WTC11 (cell line): Measurements from ENCODE around the gene TNFRSF6B.

Experiments used
- CREB1 ChIP-seq: sonication (generic); formaldehyde crosslinking; IDR thresholded peaks from 2 replicates; pipeline ENCODE4 v1.8.0; 2023; ENCODE audit warnings: mild to moderate bottlenecking, missing genetic modification reagents
- CTCF ChIP-seq: fragments of 200-600 bp; IDR thresholded peaks from 2 replicates; pipeline ENCODE4 v1.8.0; 2022; ENCODE audit warnings: antibody characterized with exemption
- ERG ChIP-seq: fragments of 250-450 bp; sonication (Bioruptor Pico); IDR thresholded peaks from 2 replicates; pipeline ENCODE4 v1.8.0; 2021; ENCODE audit warnings: mild to moderate bottlenecking
- ETV6 ChIP-seq: sonication (generic); formaldehyde crosslinking; IDR thresholded peaks from 2 replicates; pipeline ENCODE4 v1.8.1; 2022; ENCODE audit warnings: mild to moderate bottlenecking, missing genetic modification reagents
- FOXP4 ChIP-seq: sonication (generic); formaldehyde crosslinking; IDR thresholded peaks from 2 replicates; pipeline ENCODE4 v1.8.0; 2022; ENCODE audit warnings: mild to moderate bottlenecking, missing genetic modification reagents
- MAX ChIP-seq: sonication (generic); formaldehyde crosslinking; IDR thresholded peaks from 2 replicates; pipeline ENCODE4 v1.8.0; 2022; ENCODE audit warnings: mild to moderate bottlenecking, missing genetic modification reagents
- NR2C2 ChIP-seq: sonication (generic); formaldehyde crosslinking; IDR thresholded peaks from 2 replicates; pipeline ENCODE4 v1.8.0; 2022; ENCODE audit warnings: mild to moderate bottlenecking, missing genetic modification reagents
- ZMAT4 ChIP-seq: fragments of 250-450 bp; sonication (Bioruptor Pico); IDR thresholded peaks from 2 replicates; pipeline ENCODE4 v1.9.0; 2021; ENCODE audit warnings: mild to moderate bottlenecking
- ZNF416 ChIP-seq: fragments of 250-450 bp; sonication (Bioruptor Pico); IDR thresholded peaks from 2 replicates; pipeline ENCODE4 v1.9.0; 2021; ENCODE audit warnings: mild to moderate bottlenecking, inconsistent platforms

DNA sequence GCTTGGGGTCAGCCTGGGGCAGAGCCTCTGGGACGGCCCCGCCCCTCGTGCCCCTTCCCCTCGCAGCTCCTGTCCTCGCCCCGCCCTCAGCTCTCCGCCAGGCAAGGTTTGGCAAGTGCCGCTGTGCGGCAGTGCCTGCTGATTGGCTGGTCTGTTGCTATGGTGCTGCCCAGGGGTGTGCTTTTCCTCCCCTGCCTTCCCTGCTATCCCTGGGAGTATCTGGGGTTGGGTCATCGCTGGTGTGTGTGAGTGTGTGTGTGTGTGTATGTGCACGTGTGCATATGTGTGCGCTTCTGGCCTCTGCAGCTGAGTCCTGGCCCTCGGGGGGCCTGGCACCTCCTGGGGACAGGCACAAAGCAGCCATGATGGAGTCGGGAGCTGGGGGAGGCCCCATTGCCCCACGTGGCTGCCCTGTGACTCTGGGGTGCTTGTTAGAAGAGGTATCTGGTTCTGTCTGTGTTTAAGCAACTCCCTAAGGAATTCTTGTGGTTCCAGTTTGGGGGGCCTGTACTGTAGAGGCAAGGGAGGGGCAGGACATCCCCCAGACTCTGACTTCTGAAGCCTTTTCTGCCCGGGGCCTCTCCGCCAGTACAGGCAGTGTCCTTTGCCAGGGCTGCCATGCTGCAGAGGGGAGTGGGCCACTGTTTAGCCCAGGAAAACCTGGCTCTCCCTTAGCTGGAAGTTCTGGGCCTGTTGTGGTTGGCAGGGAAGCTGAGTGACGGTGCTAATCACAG, 31.4 kb upstream of the TNFRSF6B start:
- TF ChIP-seq CTCF: no peak
- no peak for TF ChIP-seq ZNF416
- no peak for TF ChIP-seq ERG
- TF ChIP-seq NR2C2 (CRISPR knock-in tag): no peak
- no peak for TF ChIP-seq ETV6 (CRISPR knock-in tag)
- no peak for TF ChIP-seq CREB1 (CRISPR knock-in tag)
- no peak for TF ChIP-seq FOXP4 (CRISPR knock-in tag)
- no peak for TF ChIP-seq ZMAT4 (CRISPR knock-in tag)
- TF ChIP-seq MAX (CRISPR knock-in tag): no peak
